Right ventricle myocardium superior (tissue), 1 donor: ENCODE measurements around the gene ABCA1. TPM values are rescaled to one million over a fixed set of nuclear protein-coding genes. Genes with fewer than 3 reads are reported as not detected.
A peak's percentile ranks its signal among the peaks of the same experiment; 100 is the strongest.
"Not testable (repeated sequence)": the region's sequence is repeated elsewhere in the genome, so short reads cannot be mapped to it uniquely, and the experiment has no call there.

ENCODE experiments used
- ATAC-seq: fragments of 200-7000 bp; cut with Tn5 transposase; one replicate; pipeline ENCODE4 v1.9.1; 2020; ENCODE audit warnings: mild to moderate bottlenecking; ENCODE audit not compliant: poor library complexity
- DNase-seq: peaks from one replicate; pipeline ENCODE4 v3.0.0-alpha.2; 2020
- intact Hi-C: fragments of 100-400 bp; cut with DNase I; formaldehyde crosslinking; loops from one replicate; pipeline ENCODE4 v1.11.2; 2022
- total RNA-seq: library from RNA; stranded (reverse); fragmentation: NEBNext Ultra II Directional; extraction: Animal tissue kit (Norgen Biotek cat#: 25700); gene quantifications from one replicate; pipeline ENCODE4 v1.2.1, GENCODE V29; 2021
- donor health status: DM: no; HTN: yes; CAD: no; lungs with severe emphysema.

ABCA1 gene
- total RNA-seq, 1 donor from 2014 or later, result 12.1 TPM

GRCh38 chr9:104856413-104856941 lies 71.5 kb downstream of the ABCA1 start:
- intact Hi-C loops, result no loop called here
- ATAC-seq (no peak), DNase-seq (no peak)

DNA sequence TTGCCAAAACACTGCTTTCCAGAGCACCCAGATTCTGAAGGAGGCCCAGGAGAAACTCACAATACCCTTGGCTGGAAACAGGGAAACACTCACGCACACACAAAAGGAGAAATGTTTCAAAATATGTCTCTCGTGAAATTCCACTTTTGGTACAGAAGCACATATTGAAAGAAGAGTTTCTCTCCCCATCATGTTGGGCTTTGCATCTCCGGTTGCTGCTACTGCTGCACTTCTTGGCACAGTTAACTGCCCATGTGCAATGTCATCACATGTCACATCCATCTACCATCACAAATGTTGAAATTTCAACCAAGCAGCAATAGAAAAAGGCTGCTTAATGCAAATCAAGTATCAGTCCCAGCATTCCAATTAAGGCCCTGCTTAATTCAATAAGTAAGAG lies 72.1 kb downstream of the ABCA1 start:
- intact Hi-C loops, result no loop called here
- DNase-seq (no peak), ATAC-seq (no peak)

- ATAC-seq, intact Hi-C loops, DNase-seq: not testable (repeated sequence)
Observed at GRCh38 chr9:104855258-104855657, 72.7 kb downstream of the ABCA1 start.

- DNase-seq (no peak), ATAC-seq (no peak)
- intact Hi-C loops, result no loop called here
Observed at GRCh38 chr9:104854613-104855012, 73.3 kb downstream of the ABCA1 start.

DNA sequence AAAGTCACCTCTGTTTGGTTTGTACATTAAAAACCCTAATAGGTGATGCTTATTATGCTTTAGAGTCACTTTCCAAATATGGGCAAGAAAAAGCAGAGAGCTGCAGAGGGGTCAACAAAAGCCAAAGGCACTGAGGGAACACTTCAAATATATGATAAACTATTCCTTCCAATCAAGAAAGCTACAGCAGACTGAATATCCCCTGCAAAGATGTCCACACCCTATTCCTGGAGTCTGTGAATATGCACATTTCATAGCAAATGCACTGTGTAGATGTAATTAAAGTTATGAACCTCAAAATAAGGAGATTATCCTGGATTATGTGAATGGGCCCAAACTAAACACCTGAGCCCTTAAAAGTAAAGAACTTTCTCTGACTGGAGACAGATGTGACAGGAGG lies 74.3 kb downstream of the ABCA1 start:
- no peak for ATAC-seq
- intact Hi-C loops, result no loop called here
- DNase-seq, result no peak

DNA sequence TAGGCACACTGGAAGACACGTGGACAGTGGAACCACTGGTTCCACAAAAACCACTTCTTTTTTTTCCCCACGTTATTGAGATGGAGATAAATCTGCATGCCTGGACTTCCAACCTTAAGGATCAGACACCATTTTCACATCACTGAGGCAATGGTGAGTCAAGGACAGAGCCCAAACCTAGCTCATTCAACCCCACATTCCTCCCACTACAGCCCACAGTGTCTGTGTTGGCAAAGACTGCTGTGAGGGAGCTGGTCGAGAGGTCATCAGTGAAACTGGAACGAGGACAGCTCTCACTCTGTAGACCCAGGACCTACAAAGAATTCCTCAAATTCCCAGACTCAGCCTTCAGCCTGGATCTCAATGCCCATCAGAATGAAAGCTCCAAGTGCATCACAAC lies 74.8 kb downstream of the ABCA1 start:
- intact Hi-C loops, result no loop called here
- no peak for DNase-seq
- ATAC-seq, result no peak

DNA sequence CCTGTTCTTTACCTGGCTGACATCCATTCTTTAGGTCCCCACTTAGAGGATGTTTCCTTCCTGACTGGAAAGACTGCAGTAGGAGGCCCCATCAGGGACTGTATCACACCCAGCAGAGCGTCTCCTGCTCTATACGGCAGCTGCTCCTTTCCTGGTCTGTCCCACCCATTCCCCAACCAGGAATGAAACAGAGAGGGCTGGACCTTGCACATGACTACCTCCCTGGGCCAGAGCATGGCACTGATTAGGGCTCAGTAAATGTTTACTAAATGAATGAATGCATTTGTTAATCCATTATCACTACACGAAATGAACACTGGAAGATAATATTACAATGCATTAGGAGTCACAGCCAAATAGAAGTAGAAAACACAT lies 76.4 kb downstream of the ABCA1 start:
- DNase-seq, result no peak
- ATAC-seq, result no peak
- intact Hi-C loops, result no loop called here

GRCh38 chr9:104850786-104851545 lies 77.0 kb downstream of the ABCA1 start:
- no peak for DNase-seq
- ATAC-seq, result no peak
- intact Hi-C loops, result no loop called here

GRCh38 chr9:104849023-104849422 lies 78.9 kb downstream of the ABCA1 start:
- intact Hi-C loops, result no loop called here
- ATAC-seq (no peak), DNase-seq (no peak)

GRCh38 chr9:104844710-104845109 lies 83.2 kb downstream of the ABCA1 start:
- intact Hi-C loops, result no loop called here
- DNase-seq (no peak), ATAC-seq (no peak)

DNA sequence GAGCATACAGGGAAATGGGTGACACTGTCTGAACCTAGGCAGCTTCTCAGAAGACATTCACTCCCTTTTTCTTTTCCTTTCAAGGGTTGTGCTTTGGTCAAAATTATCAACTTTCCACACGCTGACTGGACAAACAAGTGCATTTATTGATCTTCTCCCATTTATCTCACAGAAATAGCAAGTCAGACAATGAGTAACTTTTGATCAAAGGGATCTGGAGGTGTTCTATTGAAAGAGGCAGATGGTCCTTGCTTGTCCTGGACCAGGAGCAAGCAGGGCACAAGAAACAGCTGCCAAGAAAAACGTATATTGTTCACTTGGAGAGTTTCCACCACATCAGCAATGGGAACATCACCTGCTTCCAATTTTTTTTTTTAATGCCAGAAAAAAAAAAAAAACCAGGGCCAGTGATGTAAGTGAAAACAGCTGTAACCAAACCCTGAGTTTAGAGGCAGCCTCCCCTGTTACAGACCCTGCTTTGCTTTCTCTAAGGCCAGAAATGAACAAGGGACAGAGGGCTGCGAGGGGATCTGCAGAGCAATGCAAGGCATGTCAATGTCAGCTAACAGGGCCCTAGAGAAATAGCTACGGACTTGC lies 84.2 kb downstream of the ABCA1 start:
- ATAC-seq (no peak), DNase-seq (no peak)
- intact Hi-C loops, result no loop called here

GRCh38 chr9:104842698-104843097 lies 85.3 kb downstream of the ABCA1 start:
- ATAC-seq (no peak), DNase-seq (no peak)
- intact Hi-C loops, result no loop called here

GRCh38 chr9:104841601-104842141 lies 86.3 kb downstream of the ABCA1 start:
- no peak for ATAC-seq
- intact Hi-C loops, result no loop called here
- DNase-seq, result no peak

DNA sequence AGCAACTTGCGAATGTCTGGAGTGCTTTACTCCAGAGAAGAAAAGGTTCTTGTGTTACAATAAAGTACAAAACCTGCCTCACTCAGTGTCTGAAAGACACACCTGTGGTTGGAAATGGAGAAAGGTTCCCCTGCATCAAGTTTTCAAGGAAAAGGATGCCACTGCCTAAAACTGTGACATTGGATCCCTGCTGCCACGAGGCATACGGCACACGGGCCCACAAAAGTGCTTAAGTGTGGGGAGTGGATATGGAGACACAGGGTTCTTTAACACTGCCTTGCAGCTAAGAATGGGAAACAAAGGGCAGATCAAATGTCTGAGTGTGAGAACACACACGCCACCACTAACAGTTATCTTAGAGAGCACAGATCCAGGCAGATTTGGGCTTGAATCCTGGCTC lies 89.0 kb downstream of the ABCA1 start:
- DNase-seq, result no peak
- intact Hi-C loops, result no loop called here
- ATAC-seq, result no peak

DNA sequence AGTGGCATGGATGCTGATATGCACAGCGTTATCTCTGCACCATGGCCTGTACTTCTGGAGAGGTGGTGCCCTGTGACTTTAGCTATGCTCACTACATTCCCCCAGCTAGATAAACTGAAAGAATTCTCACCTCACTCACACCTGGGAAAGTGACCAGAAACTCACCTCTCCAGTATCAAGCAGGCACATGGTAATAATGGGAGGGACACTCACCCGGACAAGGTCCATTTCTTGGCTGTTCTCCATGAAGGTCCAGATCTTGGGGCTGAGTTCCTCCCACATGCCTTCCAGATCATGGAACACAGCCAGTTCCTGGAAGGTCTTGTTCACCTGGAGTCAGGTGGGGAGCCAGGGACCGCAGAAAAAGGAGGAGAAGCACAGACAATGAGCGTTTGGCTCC lies 91.2 kb downstream of the ABCA1 start:
- intact Hi-C loops, result no loop called here
- ATAC-seq, result peak; percentile 17
- no peak for DNase-seq

GRCh38 chr9:104836235-104836634 lies 91.7 kb downstream of the ABCA1 start:
- intact Hi-C loops, result no loop called here
- DNase-seq (no peak), ATAC-seq (peak; percentile 71)

DNA sequence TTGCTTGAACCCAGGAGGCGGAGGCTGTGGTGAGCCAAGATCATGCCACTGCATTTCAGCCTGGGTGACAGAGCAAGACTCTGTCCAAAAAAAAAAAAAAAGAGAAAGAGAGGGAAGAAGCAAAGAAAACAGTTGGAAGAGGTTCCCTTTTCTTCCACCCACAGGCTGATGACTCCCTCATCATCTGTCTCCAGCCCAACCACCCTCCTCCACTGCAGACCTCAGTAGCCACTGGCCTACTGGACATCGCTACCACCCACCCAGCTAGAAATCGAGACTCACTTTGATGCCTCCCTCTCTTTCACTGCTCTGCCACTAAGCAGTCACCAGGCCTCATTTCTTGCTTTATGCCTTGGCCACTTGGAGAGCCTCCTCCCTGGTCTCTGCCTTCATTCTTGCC lies 92.8 kb downstream of the ABCA1 start:
- intact Hi-C loops, result no loop called here
- DNase-seq (no peak), ATAC-seq (peak; percentile 42)

GRCh38 chr9:104833696-104834095 lies 94.3 kb downstream of the ABCA1 start:
- ATAC-seq, result peak; percentile 10

DNA sequence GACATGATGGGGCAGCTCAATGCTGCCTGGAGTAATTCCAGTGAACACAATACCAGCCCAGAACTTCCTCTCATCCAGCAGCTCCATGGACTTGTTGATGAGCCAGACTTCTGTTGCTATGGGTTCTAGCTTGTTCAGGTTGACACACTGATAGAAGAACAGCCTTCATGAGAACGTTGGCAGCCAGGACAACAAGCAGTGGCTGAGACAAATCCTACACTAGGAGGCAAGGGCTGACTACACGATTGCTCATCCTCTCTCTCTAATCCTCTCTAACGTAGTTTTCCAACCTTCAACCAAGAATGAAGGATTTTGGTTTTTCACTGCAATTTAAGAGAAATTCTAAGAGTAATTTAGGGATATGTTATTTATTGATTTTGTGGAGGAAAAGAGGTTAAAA lies 96.3 kb downstream of the ABCA1 start:
- no peak for DNase-seq
- intact Hi-C loops, result no loop called here
- ATAC-seq, result no peak

More at GRCh38 chr9:104833696-104834095, 94.3 kb downstream of the ABCA1 start:
- DNase-seq, result peak; percentile 47
- intact Hi-C loops, result no loop called here

DNA sequence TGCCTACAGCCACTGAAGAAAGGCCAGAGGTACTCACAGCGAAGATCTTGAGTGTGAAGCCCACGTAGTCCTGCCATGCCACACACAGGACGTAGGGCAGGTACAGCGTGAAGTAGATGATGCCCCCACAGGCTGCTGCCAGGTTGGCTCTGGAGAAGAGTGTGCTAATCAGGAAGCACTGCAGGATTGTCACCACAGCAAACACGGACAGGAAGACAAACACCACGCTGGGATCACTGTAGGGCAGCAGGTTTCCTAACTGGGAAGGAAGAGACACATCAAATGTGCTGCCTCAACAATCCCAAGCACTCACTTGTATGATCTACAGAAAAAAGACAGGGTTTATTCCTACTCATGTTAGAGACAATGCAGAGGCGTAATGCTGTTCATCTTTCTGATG lies 101.0 kb downstream of the ABCA1 start:
- intact Hi-C loops, result no loop called here
- ATAC-seq (peak; percentile 40), DNase-seq (no peak)
